AG09319 (cell line): ENCODE results near the gene CWC27.

Experiments used
- DNase-seq: peaks from one replicate; pipeline ENCODE4 v3.0.0-alpha.2; 2010; ENCODE audit warnings: low read depth; ENCODE audit errors: extremely low read depth
- TF ChIP-seq, protein P1 (sequence below): IDR thresholded peaks from 2 replicates; pipeline ENCODE4 v1.5.1; 2011; ENCODE audit warnings: low read depth, mild to moderate bottlenecking, inconsistent platforms, low read length, moderate library complexity

CWC27 gene

DNA sequence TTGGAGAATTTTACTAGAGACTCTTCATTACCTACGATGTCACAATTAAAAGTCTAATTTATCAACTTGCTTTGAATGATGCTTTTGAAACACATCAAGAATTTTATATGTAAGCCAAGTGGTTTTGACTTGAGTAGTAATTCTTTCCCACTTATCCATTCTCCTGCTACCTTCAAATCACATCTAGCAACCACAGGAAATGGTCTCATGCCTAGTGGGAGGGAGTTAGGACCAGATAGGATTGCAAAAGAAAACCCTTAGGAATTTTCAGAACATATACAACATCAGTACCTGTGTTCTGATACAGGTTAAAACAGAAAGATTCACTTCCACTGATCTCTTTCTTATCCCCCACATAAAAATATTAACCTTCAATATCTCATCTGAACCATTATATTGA is 260.4 kb downstream of the CWC27 start:
- no peak for DNase-seq
- TF ChIP-seq, protein P1, sequence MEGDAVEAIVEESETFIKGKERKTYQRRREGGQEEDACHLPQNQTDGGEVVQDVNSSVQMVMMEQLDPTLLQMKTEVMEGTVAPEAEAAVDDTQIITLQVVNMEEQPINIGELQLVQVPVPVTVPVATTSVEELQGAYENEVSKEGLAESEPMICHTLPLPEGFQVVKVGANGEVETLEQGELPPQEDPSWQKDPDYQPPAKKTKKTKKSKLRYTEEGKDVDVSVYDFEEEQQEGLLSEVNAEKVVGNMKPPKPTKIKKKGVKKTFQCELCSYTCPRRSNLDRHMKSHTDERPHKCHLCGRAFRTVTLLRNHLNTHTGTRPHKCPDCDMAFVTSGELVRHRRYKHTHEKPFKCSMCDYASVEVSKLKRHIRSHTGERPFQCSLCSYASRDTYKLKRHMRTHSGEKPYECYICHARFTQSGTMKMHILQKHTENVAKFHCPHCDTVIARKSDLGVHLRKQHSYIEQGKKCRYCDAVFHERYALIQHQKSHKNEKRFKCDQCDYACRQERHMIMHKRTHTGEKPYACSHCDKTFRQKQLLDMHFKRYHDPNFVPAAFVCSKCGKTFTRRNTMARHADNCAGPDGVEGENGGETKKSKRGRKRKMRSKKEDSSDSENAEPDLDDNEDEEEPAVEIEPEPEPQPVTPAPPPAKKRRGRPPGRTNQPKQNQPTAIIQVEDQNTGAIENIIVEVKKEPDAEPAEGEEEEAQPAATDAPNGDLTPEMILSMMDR, result no peak

DNA sequence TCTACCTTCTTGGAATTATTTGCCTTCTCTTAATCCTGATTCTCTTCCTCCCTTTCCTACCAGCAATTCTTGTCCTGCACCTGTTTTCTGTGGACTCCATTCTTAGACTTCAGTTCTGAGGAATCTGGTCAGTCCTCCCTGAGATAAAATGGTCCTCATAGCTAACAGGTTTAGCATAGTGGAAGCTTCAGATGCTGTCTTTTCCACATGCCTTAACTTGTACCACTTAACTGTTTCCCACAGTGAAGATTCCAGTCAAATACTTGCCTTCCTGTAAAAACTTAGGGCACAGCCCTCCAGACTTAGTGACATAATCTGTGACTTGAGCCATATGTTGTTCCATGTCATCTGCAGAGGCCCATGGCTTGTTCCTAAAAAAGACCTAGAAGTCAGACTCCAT is 261.3 kb downstream of the CWC27 start:
- no peak for DNase-seq
- TF ChIP-seq, protein P1, result no peak

GRCh38 chr5:65032250-65032649 is 263.5 kb downstream of the CWC27 start:
- TF ChIP-seq, protein P1, result no peak

DNA sequence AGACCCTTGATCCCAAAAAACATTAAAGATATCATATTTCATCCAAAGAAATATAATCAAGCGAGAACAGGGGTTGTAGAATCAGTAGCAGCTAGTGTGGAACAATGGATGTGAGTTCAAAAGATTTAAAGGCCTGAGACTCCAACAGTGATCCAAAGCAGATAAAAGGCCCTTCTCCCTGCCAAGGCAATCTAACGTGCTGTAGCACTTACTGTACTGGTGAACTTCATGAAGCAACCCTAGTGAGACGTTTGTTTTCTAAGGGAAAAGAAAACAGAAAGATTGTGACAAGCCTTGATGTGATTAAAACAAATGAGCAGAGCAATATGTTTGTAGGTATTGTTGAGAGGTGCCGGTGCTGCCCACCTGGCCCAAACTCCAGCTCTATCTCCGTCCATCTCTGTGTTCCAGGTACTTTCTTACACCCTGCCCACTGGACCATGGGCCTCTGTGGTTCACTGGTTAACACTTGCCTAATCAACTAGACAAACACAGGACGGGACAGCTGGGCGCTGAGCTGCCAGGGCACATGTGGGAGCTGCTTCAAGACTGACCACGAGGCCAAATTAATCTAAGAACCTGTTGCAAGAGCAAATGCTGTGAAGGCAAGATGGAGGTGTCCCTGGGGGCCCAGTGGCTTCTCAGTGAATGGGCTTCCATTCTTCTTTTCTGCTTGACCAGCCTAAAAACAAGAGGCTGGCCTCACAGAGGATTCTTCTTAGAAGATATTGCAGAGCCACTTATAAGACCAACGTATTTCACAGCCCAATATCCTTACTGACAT is 265.5 kb downstream of the CWC27 start:
- TF ChIP-seq, protein P1, result no peak
- no peak for DNase-seq

More at GRCh38 chr5:65032250-65032649, 263.5 kb downstream of the CWC27 start:
- peak; percentile 84 for DNase-seq

DNA sequence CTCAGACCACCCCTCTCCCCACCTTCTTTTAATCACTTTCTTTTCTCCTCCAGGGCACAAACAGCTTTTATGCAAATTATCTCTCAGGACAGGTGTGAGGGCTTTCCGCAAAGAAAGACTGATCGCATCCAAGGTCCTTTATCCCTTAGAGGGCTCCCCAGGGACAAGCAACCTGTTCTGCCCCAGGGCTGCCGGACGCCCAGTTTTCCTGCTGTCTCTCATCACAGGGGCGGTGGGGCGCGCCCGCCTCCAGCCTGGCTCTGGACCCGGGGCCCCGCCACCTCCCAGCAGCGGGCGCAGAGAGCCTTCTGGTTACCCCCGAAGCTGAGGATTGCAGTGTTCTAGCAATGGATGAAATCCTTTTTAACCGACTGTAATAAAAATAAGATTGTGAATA is 266.1 kb downstream of the CWC27 start:
- TF ChIP-seq, protein P1, result no peak
- DNase-seq, result no peak

DNA sequence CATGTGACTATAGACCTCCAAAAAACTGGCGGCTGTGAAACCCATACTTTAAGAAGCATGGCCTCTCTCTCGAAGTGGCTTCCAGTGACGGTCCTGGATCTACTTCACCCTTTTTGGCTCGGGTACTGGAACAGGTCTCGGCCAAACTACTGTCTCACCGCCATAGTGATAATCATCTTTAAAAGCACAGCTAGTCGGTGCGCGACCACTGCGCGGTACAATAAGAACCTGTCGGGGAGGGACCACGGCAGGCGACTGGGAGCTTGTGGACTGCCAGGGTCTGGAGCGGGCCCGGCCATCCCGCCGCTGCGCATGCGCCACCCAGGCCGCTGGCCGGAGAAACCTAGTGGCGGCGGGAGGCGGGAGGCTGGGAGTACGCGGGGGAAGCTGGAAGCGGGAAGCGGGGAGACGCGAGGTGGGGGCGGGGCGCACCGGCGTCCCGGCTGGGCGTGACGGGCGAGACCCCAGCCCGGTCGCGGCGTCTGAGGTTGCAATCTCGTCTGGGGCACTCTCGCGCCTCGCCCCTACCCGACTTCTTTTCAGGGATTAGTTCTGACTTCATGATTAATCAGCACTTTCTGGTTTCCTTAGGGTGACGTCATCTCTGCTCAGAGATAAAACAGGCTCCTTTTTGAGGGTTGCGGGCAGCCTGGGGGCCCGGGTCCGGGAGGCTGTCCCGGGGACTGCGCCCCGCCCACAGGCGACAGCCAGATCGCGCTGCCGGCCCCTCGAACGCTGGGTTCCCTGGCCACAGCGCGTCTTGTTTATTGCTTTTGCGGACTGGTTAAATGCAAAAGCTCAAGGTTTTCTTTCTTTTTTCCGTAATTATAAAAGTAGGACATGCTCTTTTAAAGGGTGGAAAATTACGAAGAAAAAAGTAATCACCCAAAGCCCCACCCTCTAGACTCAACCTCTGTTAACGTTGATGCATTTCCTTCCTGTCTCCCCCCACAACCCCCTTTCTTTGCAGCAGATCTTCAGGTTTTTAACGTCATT is 266.8 kb downstream of the CWC27 start:
- TF ChIP-seq, protein P1, result no peak
- peak; percentile 75 for DNase-seq
